ENCODE data around the gene PHC3. TPM values are rescaled to one million over a fixed set of nuclear protein-coding genes. Genes with fewer than 3 reads are reported as not detected.

Gene PHC3
- total and polyA plus RNA-seq, 4 donors: 6.1 to 131 (median 59.9) TPM

- Histone ChIP-seq H3K4me3 (ENCODE audit: low read length in 2 of 2) (no peak overlapping the region), H3K27me3 (ENCODE audit: control insufficient read depth in 1 of 2, insufficient read depth in 2 of 2, low read length in 1 of 2) (no peaks in the 10 kb centered on the region), H3K9me3 (ENCODE audit: control insufficient read depth, low read length) (no peaks in the 10 kb centered on the region), H3K4me1 (ENCODE audit: control insufficient read depth in 1 of 2, insufficient read depth in 2 of 2, low read length in 2 of 2) (no peaks in the 10 kb centered on the region), H3K36me3 (ENCODE audit: control insufficient read depth in 1 of 2, insufficient read depth in 2 of 2, low read length in 1 of 2) (peaks cover 0 to 2% of the 10 kb centered on the region in 2 donors), H3K27ac (ENCODE audit: low read depth in 1 of 2, low read length in 2 of 2) (no peak overlapping the region)
- ATAC-seq (ENCODE audit: low FRiP score) (no peak), DNase-seq (no peak)
- intact Hi-C loops (cut with DNase I): no loop called here
- 4 to 8% methylated on average over 1 of the region's 1 CpG for whole genome bisulfite sequencing, 2 donors
Measured at GRCh38 chr3:170081079-170081741, 100.3 kb downstream of the PHC3 start.

GRCh38 chr3:170080605-170081004 lies 100.9 kb downstream of the PHC3 start:
- H3K27ac ChIP-seq (ENCODE audit: low read depth in 1 of 2, low read length in 2 of 2): no peak overlapping the region
- WGBS, 2 donors: 75 to 78% methylated on average over 4 of the region's 4 CpGs
- no peak for ATAC-seq (ENCODE audit: low FRiP score)
- H3K4me1 ChIP-seq (ENCODE audit: control insufficient read depth in 1 of 2, insufficient read depth in 2 of 2, low read length in 2 of 2): no peaks in the 10 kb centered on the region
- H3K9me3 ChIP-seq (ENCODE audit: control insufficient read depth, low read length): no peaks in the 10 kb centered on the region
- H3K4me3 ChIP-seq (ENCODE audit: low read length in 2 of 2): no peak overlapping the region
- DNase-seq: no peak
- no peaks in the 10 kb centered on the region for H3K27me3 ChIP-seq (ENCODE audit: control insufficient read depth in 1 of 2, insufficient read depth in 2 of 2, low read length in 1 of 2)
- H3K36me3 ChIP-seq (ENCODE audit: control insufficient read depth in 1 of 2, insufficient read depth in 2 of 2, low read length in 1 of 2): peaks cover 0 to 2% of the 10 kb centered on the region in 2 donors
- intact Hi-C loops (cut with DNase I): no loop called here

- H3K27ac ChIP-seq (ENCODE audit: low read depth in 1 of 2, low read length in 2 of 2): no peak overlapping the region
- ATAC-seq (ENCODE audit: low FRiP score) (no peak), DNase-seq (no peak)
- H3K27me3 ChIP-seq (ENCODE audit: control insufficient read depth in 1 of 2, insufficient read depth in 2 of 2, low read length in 1 of 2): no peaks in the 10 kb centered on the region
- no peaks in the 10 kb centered on the region for H3K9me3 ChIP-seq (ENCODE audit: control insufficient read depth, low read length)
- H3K4me1 ChIP-seq (ENCODE audit: control insufficient read depth in 1 of 2, insufficient read depth in 2 of 2, low read length in 2 of 2): no peaks in the 10 kb centered on the region
- H3K36me3 ChIP-seq (ENCODE audit: control insufficient read depth in 1 of 2, insufficient read depth in 2 of 2, low read length in 1 of 2): peaks cover 0 to 2% of the 10 kb centered on the region in 2 donors
- 73 to 80% methylated on average over 2 of the region's 2 CpGs for WGBS, 2 donors
- H3K4me3 ChIP-seq (ENCODE audit: low read length in 2 of 2): no peak overlapping the region
- intact Hi-C loops (cut with DNase I): no loop called here
Measured at GRCh38 chr3:170079536-170080165, 101.9 kb downstream of the PHC3 start.

DNA sequence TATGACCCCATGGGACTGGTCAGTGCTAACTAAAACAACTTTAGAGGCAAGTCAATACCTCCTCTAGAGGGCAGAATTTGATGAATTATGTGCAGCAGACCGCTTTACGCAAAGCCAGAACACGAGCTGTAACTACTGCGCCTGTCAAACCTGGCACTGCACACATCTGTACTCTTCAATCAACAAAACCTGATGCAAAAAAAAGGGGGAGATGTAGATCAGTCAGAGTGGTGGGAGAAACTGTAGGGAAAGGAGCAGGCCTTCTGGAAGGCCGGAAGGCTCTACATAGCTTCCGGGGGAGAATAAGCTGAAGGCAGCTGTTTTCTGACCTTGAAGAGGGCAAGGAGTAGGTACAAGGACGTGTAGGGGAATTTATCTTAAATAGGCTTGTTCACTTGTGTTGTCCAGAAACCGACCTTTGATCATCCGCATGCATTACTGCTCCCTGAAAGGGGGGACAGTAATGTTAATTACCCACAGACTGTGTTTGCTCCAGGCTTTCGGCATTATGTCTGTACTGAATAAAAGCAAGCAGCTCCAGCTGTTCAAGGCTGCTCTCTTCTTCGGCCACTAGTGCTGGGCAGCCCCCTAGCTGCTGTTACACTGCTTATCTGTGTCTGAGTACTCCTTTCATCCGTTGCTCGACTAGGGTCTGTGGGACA lies 102.8 kb downstream of the PHC3 start:
- peaks cover 0 to 2% of the 10 kb centered on the region in 2 donors for H3K36me3 ChIP-seq (ENCODE audit: control insufficient read depth in 1 of 2, insufficient read depth in 2 of 2, low read length in 1 of 2)
- DNase-seq (no peak), ATAC-seq (ENCODE audit: low FRiP score) (no peak)
- no peaks in the 10 kb centered on the region for H3K27me3 ChIP-seq (ENCODE audit: control insufficient read depth in 1 of 2, insufficient read depth in 2 of 2, low read length in 1 of 2)
- H3K9me3 ChIP-seq (ENCODE audit: control insufficient read depth, low read length): no peaks in the 10 kb centered on the region
- H3K4me3 ChIP-seq (ENCODE audit: low read length in 2 of 2): no peak overlapping the region
- 92% methylated on average over 13 of the region's 13 CpGs for WGBS, 2 donors
- no peaks in the 10 kb centered on the region for H3K4me1 ChIP-seq (ENCODE audit: control insufficient read depth in 1 of 2, insufficient read depth in 2 of 2, low read length in 2 of 2)
- intact Hi-C loops (cut with DNase I): no loop called here
- H3K27ac ChIP-seq (ENCODE audit: low read depth in 1 of 2, low read length in 2 of 2): no peak overlapping the region

DNA sequence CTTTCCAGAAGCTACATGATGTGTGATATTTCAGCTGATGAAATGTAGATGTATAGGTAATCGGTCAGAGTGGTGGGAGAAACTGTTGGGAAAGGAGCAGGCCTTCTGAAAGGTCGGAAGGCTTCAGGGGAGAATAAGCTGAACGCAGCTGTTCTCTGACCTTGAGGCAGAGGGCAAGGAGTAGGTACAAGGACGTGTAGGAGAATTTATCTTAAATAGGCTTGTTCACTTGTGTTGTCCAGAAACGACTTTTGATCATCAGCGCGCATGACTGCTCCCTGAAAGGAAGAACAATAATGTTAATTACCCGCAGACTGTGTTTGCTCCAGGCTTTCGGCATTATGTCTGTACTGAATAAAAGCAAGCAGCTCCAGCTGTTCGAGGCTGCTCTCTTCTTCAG lies 104.2 kb downstream of the PHC3 start:
- no peaks in the 10 kb centered on the region for H3K27me3 ChIP-seq (ENCODE audit: control insufficient read depth in 1 of 2, insufficient read depth in 2 of 2, low read length in 1 of 2)
- peaks cover 0 to 2% of the 10 kb centered on the region in 2 donors for H3K36me3 ChIP-seq (ENCODE audit: control insufficient read depth in 1 of 2, insufficient read depth in 2 of 2, low read length in 1 of 2)
- intact Hi-C loops (cut with DNase I): no loop called here
- DNase-seq (no peak), ATAC-seq (ENCODE audit: low FRiP score) (no peak)
- 82 to 88% methylated on average over 10 of the region's 10 CpGs for whole genome bisulfite sequencing, 2 donors
- H3K27ac ChIP-seq (ENCODE audit: low read depth in 1 of 2, low read length in 2 of 2): no peak overlapping the region
- H3K4me1 ChIP-seq (ENCODE audit: control insufficient read depth in 1 of 2, insufficient read depth in 2 of 2, low read length in 2 of 2): no peaks in the 10 kb centered on the region
- no peaks in the 10 kb centered on the region for H3K9me3 ChIP-seq (ENCODE audit: control insufficient read depth, low read length)
- H3K4me3 ChIP-seq (ENCODE audit: low read length in 2 of 2): no peak overlapping the region

- Histone ChIP-seq H3K9me3 (ENCODE audit: control insufficient read depth, low read length) (no peaks in the 10 kb centered on the region), H3K4me3 (ENCODE audit: low read length in 2 of 2) (no peak overlapping the region), H3K27ac (ENCODE audit: low read depth in 1 of 2, low read length in 2 of 2) (no peak overlapping the region), H3K36me3 (ENCODE audit: control insufficient read depth in 1 of 2, insufficient read depth in 2 of 2, low read length in 1 of 2) (peaks cover 0 to 2% of the 10 kb centered on the region in 2 donors), H3K27me3 (ENCODE audit: control insufficient read depth in 1 of 2, insufficient read depth in 2 of 2, low read length in 1 of 2) (no peaks in the 10 kb centered on the region), H3K4me1 (ENCODE audit: control insufficient read depth in 1 of 2, insufficient read depth in 2 of 2, low read length in 2 of 2) (no peaks in the 10 kb centered on the region)
- 95 to 97% methylated on average over 6 of the region's 6 CpGs for WGBS, 2 donors
- DNase-seq (no peak), ATAC-seq (ENCODE audit: low FRiP score) (no peak)
- intact Hi-C loops (cut with DNase I): no loop called here
Measured at GRCh38 chr3:170076715-170077238, 104.8 kb downstream of the PHC3 start.

GRCh38 chr3:170075441-170076091 lies 106.0 kb downstream of the PHC3 start:
- ATAC-seq (ENCODE audit: low FRiP score) (no peak), DNase-seq (no peak)
- Histone ChIP-seq H3K27me3 (ENCODE audit: control insufficient read depth in 1 of 2, insufficient read depth in 2 of 2, low read length in 1 of 2) (no peaks in the 10 kb centered on the region), H3K4me1 (ENCODE audit: control insufficient read depth in 1 of 2, insufficient read depth in 2 of 2, low read length in 2 of 2) (no peaks in the 10 kb centered on the region), H3K36me3 (ENCODE audit: control insufficient read depth in 1 of 2, insufficient read depth in 2 of 2, low read length in 1 of 2) (peaks cover 0 to 2% of the 10 kb centered on the region in 2 donors), H3K4me3 (ENCODE audit: low read length in 2 of 2) (no peak overlapping the region), H3K9me3 (ENCODE audit: control insufficient read depth, low read length) (peaks cover 3% of the 10 kb centered on the region), H3K27ac (ENCODE audit: low read depth in 1 of 2, low read length in 2 of 2) (no peak overlapping the region)
- intact Hi-C loops (cut with DNase I): no loop called here
- 72 to 97% methylated on average over 4 of the region's 4 CpGs for WGBS, 2 donors

DNA sequence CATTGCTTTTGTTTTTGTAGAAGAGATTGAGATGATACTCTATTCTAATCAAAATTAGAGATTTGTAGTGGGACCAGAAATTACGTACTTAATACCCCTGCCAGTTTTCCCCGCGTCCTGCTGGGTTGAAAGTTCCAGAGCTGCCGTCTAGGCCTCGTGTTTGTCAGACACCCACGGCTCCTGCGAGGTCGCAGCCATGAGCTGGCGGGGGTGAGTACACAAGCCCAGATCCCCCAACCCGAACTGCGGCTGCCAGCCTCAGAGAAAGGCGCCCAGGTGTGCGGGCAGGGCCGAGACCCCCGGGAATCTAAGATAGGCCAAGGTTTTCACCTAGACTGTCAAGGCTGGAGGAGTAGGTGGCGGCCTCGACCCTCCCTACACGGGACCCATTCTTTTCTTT lies 117.4 kb downstream of the PHC3 start:
- H3K4me1 ChIP-seq (ENCODE audit: control insufficient read depth in 1 of 2, insufficient read depth in 2 of 2, low read length in 2 of 2): no peaks in the 10 kb centered on the region
- no peak overlapping the region for H3K4me3 ChIP-seq (ENCODE audit: low read length in 2 of 2)
- H3K27ac ChIP-seq (ENCODE audit: low read depth in 1 of 2, low read length in 2 of 2): no peak overlapping the region
- intact Hi-C loops (cut with DNase I): no loop called here
- H3K36me3 ChIP-seq (ENCODE audit: control insufficient read depth in 1 of 2, insufficient read depth in 2 of 2, low read length in 1 of 2): no peaks in the 10 kb centered on the region
- ATAC-seq (ENCODE audit: low FRiP score) (no peak), DNase-seq (no peak)
- H3K9me3 ChIP-seq (ENCODE audit: control insufficient read depth, low read length): no peaks in the 10 kb centered on the region
- WGBS, 2 donors: 93 to 94% methylated on average over 18 of the region's 18 CpGs
- H3K27me3 ChIP-seq (ENCODE audit: control insufficient read depth in 1 of 2, insufficient read depth in 2 of 2, low read length in 1 of 2): no peaks in the 10 kb centered on the region
